KMS-11 (cell line): Measurements from ENCODE around the gene EPHB6.

Experiments
- H2AFZ ChIP-seq: fragments of 200-600 bp; sonication (generic); 2 replicates; pipeline ENCODE4 v1.6.1; 2016; ENCODE audit warnings: antibody characterized with exemption, mixed run types, low read depth
- H3K27ac ChIP-seq: fragments of 200-600 bp; sonication (generic); 2 replicates; pipeline ENCODE4 v1.6.1; 2016; ENCODE audit warnings: mild to moderate bottlenecking, mixed run types
- H3K27me3 ChIP-seq: fragments of 200-600 bp; sonication (generic); 2 replicates; pipeline ENCODE4 v1.6.1; 2017; ENCODE audit warnings: mild to moderate bottlenecking, low read depth, mixed run types, moderate library complexity; ENCODE audit not compliant: insufficient read depth
- H3K36me3 ChIP-seq: fragments of 200-600 bp; sonication (generic); 2 replicates; pipeline ENCODE4 v1.6.1; 2017; ENCODE audit warnings: mild to moderate bottlenecking, mixed run types; ENCODE audit not compliant: insufficient read depth
- H3K4me1 ChIP-seq: fragments of 200-600 bp; sonication (generic); 2 replicates; pipeline ENCODE4 v1.6.1; 2016; ENCODE audit warnings: mild to moderate bottlenecking, low read depth, mixed run types; ENCODE audit not compliant: poor library complexity, severe bottlenecking
- H3K4me2 ChIP-seq: fragments of 200-600 bp; sonication (generic); 2 replicates; pipeline ENCODE4 v1.7.0; 2016; ENCODE audit warnings: mild to moderate bottlenecking, mixed run types
- H3K4me3 ChIP-seq: fragments of 200-600 bp; sonication (generic); IDR thresholded peaks from 2 replicates; pipeline ENCODE4 v1.6.1; 2017; ENCODE audit warnings: low read depth, low read length, mixed read lengths; ENCODE audit not compliant: insufficient read depth
- H3K79me2 ChIP-seq: fragments of 200-600 bp; sonication (generic); 2 replicates; pipeline ENCODE4 v1.6.1; 2016; ENCODE audit warnings: low read depth, mixed run types; ENCODE audit not compliant: insufficient read depth
- H3K9ac ChIP-seq: fragments of 200-600 bp; sonication (generic); 2 replicates; pipeline ENCODE4 v1.6.1; 2016; ENCODE audit warnings: mild to moderate bottlenecking, mixed run types
- H4K20me1 ChIP-seq: fragments of 200-600 bp; sonication (generic); 2 replicates; pipeline ENCODE4 v1.6.1; 2016; ENCODE audit warnings: mild to moderate bottlenecking, mixed run types; ENCODE audit not compliant: insufficient read depth
- CTCF ChIP-seq: fragments of 200-600 bp; sonication (generic); conservative IDR thresholded peaks from 2 replicates; pipeline ENCODE4 v1.6.1; 2017; ENCODE audit warnings: low read depth, mild to moderate bottlenecking, antibody characterized with exemption, low read length, moderate library complexity, mixed read lengths

Gene EPHB6

GRCh38 chr7:142855114-142855743 lies 353 bp downstream of the EPHB6 start:
- Histone ChIP-seq H3K9ac (no peak overlapping the region), H3K36me3 (no peaks in the 10 kb centered on the region), H2AFZ (peak overlapping the region; percentile 98), H3K4me3 (peak overlapping the region; percentile 51), H4K20me1 (no peaks in the 10 kb centered on the region), H3K4me1 (peaks cover 10% of the 10 kb centered on the region), H3K79me2 (no peaks in the 10 kb centered on the region), H3K27me3 (no peaks in the 10 kb centered on the region), H3K27ac (no peak overlapping the region), H3K4me2 (peak overlapping the region; percentile 67; the same call in 1 of the 2 replicates)
- 0 out of 2 replicates have a peak, but pooled peaks have one; percentile 27 for TF ChIP-seq CTCF

- Histone ChIP-seq H3K4me1 (peaks cover 10% of the 10 kb centered on the region), H3K9ac (no peak overlapping the region), H4K20me1 (no peaks in the 10 kb centered on the region), H3K27ac (no peak overlapping the region), H3K79me2 (no peaks in the 10 kb centered on the region), H3K4me2 (peak overlapping the region; percentile 67; the same call in 1 of the 2 replicates), H2AFZ (peak overlapping the region; percentile 98; the same call in 1 of the 2 replicates), H3K27me3 (no peaks in the 10 kb centered on the region), H3K4me3 (no peak overlapping the region), H3K36me3 (no peaks in the 10 kb centered on the region)
- no peak for TF ChIP-seq CTCF
Observed at GRCh38 chr7:142855756-142856564, 1.1 kb downstream of the EPHB6 start.

DNA sequence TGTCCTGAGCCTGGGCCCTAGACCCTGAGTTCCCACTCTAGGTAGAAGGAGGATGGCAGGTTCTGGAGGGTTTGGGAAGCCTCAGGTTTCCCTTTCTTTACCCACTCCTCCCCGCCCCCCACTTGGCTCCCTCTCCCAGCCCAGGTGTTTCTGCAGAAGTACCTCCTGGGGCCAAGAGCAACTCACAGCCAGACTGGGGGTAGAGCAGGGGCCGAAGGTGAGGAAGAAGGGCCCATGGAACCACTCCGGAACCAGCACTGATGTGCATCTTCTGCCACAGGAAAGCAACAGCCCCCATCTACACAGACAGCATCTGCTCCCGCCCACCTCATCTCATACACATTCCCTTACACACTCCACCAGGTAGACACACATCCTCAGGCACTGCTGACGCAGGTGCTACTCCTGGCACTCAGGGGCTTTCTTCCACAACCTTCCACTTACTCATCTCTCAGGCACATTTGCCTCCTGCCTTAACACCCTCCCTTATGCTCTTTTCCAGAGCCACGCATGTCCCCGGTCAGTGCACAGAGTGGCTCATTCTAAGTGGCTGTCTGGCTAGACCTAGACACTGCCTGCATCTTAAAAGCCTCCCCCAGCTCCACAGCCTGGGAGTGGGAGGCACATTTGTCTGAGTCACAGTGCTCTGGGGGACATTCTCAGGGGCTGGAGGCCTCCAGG lies 1.8 kb downstream of the EPHB6 start:
- H3K4me3 ChIP-seq, result no peak overlapping the region
- H3K9ac ChIP-seq, result no peak overlapping the region
- no peaks in the 10 kb centered on the region for H3K79me2 ChIP-seq
- peaks cover 10% of the 10 kb centered on the region for H3K4me1 ChIP-seq
- H3K27me3 ChIP-seq, result no peaks in the 10 kb centered on the region
- H2AFZ ChIP-seq, result no peak overlapping the region
- TF ChIP-seq CTCF, result no peak
- H3K27ac ChIP-seq, result no peak overlapping the region
- H3K4me2 ChIP-seq, result no peak overlapping the region
- H4K20me1 ChIP-seq, result no peaks in the 10 kb centered on the region
- no peaks in the 10 kb centered on the region for H3K36me3 ChIP-seq

DNA sequence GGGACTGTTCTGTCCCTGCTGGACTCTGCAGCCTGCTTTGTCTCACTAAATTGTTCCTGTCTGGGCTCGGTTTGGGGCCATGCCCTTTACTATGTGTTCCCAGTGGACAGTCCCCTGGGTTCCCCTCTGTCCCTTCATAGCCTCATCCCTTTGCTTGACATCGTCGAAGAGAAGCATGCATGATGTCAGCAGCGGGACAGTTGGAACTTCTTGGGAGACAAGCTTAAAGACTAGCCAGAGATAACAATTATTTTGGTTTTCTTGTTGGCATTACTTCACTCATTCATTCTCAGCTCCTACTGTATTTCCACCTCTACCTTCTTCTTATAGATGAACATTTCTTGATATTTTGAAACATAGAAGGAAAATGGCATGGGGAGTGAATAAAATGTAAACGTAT lies 2.7 kb downstream of the EPHB6 start:
- no peak overlapping the region for H2AFZ ChIP-seq
- no peak for TF ChIP-seq CTCF
- H3K79me2 ChIP-seq, result no peaks in the 10 kb centered on the region
- H3K27ac ChIP-seq, result no peak overlapping the region
- no peaks in the 10 kb centered on the region for H3K36me3 ChIP-seq
- H4K20me1 ChIP-seq, result no peaks in the 10 kb centered on the region
- H3K4me1 ChIP-seq, result peaks cover 10% of the 10 kb centered on the region
- no peak overlapping the region for H3K4me2 ChIP-seq
- no peak overlapping the region for H3K9ac ChIP-seq
- no peak overlapping the region for H3K4me3 ChIP-seq
- H3K27me3 ChIP-seq, result no peaks in the 10 kb centered on the region
